KMS-11 (cell line): Measurements from ENCODE around the gene PLCE1.

Experiments used
- H2AFZ ChIP-seq: fragments of 200-600 bp; sonication (generic); 2 replicates; pipeline ENCODE4 v1.6.1; 2016; ENCODE audit warnings: antibody characterized with exemption, mixed run types, low read depth
- H3K27ac ChIP-seq: fragments of 200-600 bp; sonication (generic); 2 replicates; pipeline ENCODE4 v1.6.1; 2016; ENCODE audit warnings: mild to moderate bottlenecking, mixed run types
- H3K27me3 ChIP-seq: fragments of 200-600 bp; sonication (generic); 2 replicates; pipeline ENCODE4 v1.6.1; 2017; ENCODE audit warnings: mild to moderate bottlenecking, low read depth, mixed run types, moderate library complexity; ENCODE audit not compliant: insufficient read depth
- H3K36me3 ChIP-seq: fragments of 200-600 bp; sonication (generic); 2 replicates; pipeline ENCODE4 v1.6.1; 2017; ENCODE audit warnings: mild to moderate bottlenecking, mixed run types; ENCODE audit not compliant: insufficient read depth
- H3K4me1 ChIP-seq: fragments of 200-600 bp; sonication (generic); 2 replicates; pipeline ENCODE4 v1.6.1; 2016; ENCODE audit warnings: mild to moderate bottlenecking, low read depth, mixed run types; ENCODE audit not compliant: poor library complexity, severe bottlenecking
- H3K4me2 ChIP-seq: fragments of 200-600 bp; sonication (generic); 2 replicates; pipeline ENCODE4 v1.7.0; 2016; ENCODE audit warnings: mild to moderate bottlenecking, mixed run types
- H3K4me3 ChIP-seq: fragments of 200-600 bp; sonication (generic); IDR thresholded peaks from 2 replicates; pipeline ENCODE4 v1.6.1; 2017; ENCODE audit warnings: low read depth, low read length, mixed read lengths; ENCODE audit not compliant: insufficient read depth
- H3K79me2 ChIP-seq: fragments of 200-600 bp; sonication (generic); 2 replicates; pipeline ENCODE4 v1.6.1; 2016; ENCODE audit warnings: low read depth, mixed run types; ENCODE audit not compliant: insufficient read depth
- H3K9ac ChIP-seq: fragments of 200-600 bp; sonication (generic); 2 replicates; pipeline ENCODE4 v1.6.1; 2016; ENCODE audit warnings: mild to moderate bottlenecking, mixed run types
- H4K20me1 ChIP-seq: fragments of 200-600 bp; sonication (generic); 2 replicates; pipeline ENCODE4 v1.6.1; 2016; ENCODE audit warnings: mild to moderate bottlenecking, mixed run types; ENCODE audit not compliant: insufficient read depth
- TF ChIP-seq, protein P1 (sequence below): fragments of 200-600 bp; sonication (generic); conservative IDR thresholded peaks from 2 replicates; pipeline ENCODE4 v1.6.1; 2017; ENCODE audit warnings: low read depth, mild to moderate bottlenecking, antibody characterized with exemption, low read length, moderate library complexity, mixed read lengths

PLCE1 gene

DNA sequence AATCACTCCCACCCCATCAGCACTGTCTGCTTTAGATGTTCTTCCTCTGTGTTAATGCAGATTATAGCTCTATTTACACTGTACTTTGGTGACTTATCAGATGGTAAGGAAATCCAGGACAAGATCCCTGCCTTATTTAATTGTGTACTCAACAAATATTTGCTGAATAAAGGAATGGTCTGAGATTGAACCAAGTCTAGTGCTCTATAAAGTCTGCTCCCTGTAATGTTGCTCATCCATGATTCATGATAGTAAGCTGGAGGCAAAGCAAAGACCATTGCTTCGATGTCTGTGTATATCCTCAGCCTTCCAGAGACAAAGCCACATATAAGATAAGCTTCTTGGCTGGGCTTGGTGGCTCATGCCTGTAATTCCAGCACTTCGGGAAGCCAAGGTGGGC is 33.5 kb downstream of the PLCE1 start:
- H3K9ac ChIP-seq: no peak overlapping the region
- H3K27ac ChIP-seq: no peak overlapping the region
- no peaks in the 10 kb centered on the region for H3K79me2 ChIP-seq
- no peaks in the 10 kb centered on the region for H3K27me3 ChIP-seq
- TF ChIP-seq, protein P1, sequence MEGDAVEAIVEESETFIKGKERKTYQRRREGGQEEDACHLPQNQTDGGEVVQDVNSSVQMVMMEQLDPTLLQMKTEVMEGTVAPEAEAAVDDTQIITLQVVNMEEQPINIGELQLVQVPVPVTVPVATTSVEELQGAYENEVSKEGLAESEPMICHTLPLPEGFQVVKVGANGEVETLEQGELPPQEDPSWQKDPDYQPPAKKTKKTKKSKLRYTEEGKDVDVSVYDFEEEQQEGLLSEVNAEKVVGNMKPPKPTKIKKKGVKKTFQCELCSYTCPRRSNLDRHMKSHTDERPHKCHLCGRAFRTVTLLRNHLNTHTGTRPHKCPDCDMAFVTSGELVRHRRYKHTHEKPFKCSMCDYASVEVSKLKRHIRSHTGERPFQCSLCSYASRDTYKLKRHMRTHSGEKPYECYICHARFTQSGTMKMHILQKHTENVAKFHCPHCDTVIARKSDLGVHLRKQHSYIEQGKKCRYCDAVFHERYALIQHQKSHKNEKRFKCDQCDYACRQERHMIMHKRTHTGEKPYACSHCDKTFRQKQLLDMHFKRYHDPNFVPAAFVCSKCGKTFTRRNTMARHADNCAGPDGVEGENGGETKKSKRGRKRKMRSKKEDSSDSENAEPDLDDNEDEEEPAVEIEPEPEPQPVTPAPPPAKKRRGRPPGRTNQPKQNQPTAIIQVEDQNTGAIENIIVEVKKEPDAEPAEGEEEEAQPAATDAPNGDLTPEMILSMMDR: no peak
- no peak overlapping the region for H2AFZ ChIP-seq
- no peak overlapping the region for H3K4me3 ChIP-seq
- no peaks in the 10 kb centered on the region for H3K36me3 ChIP-seq
- no peak overlapping the region for H3K4me2 ChIP-seq
- no peaks in the 10 kb centered on the region for H4K20me1 ChIP-seq
- H3K4me1 ChIP-seq: no peaks in the 10 kb centered on the region

DNA sequence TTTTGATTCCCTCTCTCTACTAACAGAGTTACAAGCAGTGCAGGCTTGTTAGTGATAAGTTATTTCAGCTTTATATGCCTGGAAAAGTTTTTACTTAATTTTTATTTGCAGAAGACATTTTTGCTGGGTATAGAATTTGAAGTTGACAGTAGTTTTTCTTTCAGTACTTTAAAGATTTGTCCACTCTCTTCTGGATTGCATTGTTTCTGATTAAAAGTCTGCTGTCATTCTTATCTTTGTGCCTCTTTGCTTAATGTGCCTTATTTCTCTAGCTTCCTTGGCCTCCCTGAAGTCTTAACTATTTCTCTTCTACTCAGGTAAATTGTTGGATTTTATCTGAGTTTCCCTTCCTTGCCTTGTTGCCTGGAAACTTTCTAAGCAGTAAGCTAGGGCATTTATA is 36.2 kb downstream of the PLCE1 start:
- Histone ChIP-seq H3K27ac (no peak overlapping the region), H3K36me3 (no peaks in the 10 kb centered on the region), H2AFZ (no peak overlapping the region), H3K4me1 (no peaks in the 10 kb centered on the region), H3K79me2 (no peaks in the 10 kb centered on the region), H3K9ac (no peak overlapping the region), H3K4me2 (no peak overlapping the region), H3K4me3 (no peak overlapping the region), H3K27me3 (no peaks in the 10 kb centered on the region), H4K20me1 (no peaks in the 10 kb centered on the region)
- TF ChIP-seq, protein P1: no peak

DNA sequence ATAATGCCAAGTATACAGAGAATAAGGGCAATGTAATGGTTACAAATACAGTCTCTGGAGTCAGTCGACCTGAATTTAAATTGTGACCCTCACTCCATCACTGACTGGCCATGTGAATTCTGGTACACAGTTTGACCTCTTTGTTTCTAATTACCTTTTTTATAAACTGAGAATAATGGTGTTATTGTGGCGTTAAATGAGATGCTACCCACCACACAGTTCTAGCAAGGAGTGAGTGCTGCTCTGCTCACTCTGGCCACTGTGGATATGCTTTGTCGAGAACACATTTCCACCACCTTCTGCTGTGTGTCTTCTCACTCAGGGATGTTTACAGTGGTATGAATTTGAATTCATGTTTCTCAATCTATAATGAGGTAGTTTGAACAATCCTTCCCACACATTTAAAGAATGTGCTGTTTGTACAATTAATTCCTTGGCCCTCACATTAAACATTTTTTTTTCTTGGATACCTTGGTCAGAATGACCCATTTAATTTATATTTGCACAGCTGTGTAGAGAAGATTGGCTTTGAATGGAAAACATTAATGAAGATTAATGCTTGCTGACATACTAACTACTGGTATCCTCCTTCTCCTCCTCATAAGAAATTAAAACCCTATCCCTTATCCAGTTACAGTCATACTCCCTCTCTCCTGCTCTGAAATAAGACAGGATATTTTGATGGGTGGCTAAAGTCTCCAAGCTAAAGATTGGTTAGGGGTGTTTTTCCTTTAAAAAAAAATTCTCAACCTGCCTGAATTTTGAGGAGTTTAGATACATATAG is 42.4 kb downstream of the PLCE1 start:
- Histone ChIP-seq H3K4me3 (no peak overlapping the region), H3K36me3 (no peaks in the 10 kb centered on the region), H3K9ac (no peak overlapping the region), H3K27ac (no peak overlapping the region), H4K20me1 (no peaks in the 10 kb centered on the region), H3K27me3 (no peaks in the 10 kb centered on the region), H2AFZ (no peak overlapping the region), H3K79me2 (no peaks in the 10 kb centered on the region), H3K4me1 (no peaks in the 10 kb centered on the region), H3K4me2 (no peak overlapping the region)
- TF ChIP-seq, protein P1: no peak

DNA sequence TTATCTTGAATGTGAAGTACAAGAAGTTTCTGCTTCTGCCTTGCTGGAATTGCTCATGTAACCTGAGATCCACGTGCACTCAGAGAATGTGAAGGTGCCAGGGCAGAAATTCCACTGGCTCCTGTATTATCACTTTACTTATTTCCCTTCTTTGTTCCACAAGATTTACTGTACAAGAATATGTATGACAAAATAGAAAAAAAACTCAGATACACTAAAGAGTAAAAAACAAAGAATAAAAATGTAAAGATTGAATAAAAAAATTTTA is 43.0 kb downstream of the PLCE1 start:
- no peaks in the 10 kb centered on the region for H4K20me1 ChIP-seq
- no peak overlapping the region for H2AFZ ChIP-seq
- no peaks in the 10 kb centered on the region for H3K4me1 ChIP-seq
- H3K4me2 ChIP-seq: no peak overlapping the region
- no peak overlapping the region for H3K9ac ChIP-seq
- TF ChIP-seq, protein P1: no peak
- H3K27ac ChIP-seq: no peak overlapping the region
- no peak overlapping the region for H3K4me3 ChIP-seq
- H3K79me2 ChIP-seq: no peaks in the 10 kb centered on the region
- H3K27me3 ChIP-seq: no peaks in the 10 kb centered on the region
- no peaks in the 10 kb centered on the region for H3K36me3 ChIP-seq
